HCT116 (cell line): Measurements from ENCODE around the gene TPRG1. TPM values are rescaled to one million over a fixed set of nuclear protein-coding genes. Genes with fewer than 3 reads are reported as not detected.

Experiments
- ATAC-seq: fragments of 200-7000 bp; cut with Tn5 transposase; 2 replicates; pipeline ENCODE4 v1.9.1; 2020; ENCODE audit warnings: mild to moderate bottlenecking, moderate library complexity
- BruUV-seq: library from RNA; stranded (reverse); fragments of 400-500 nt; replicated peaks from 2 replicates; lab custom pipeline; 2021; lab: Mats Ljungman, UMichigan
- CTCF ChIA-PET: fragments of 300-600 bp; sonication (Branson Sonifier 250); formaldehyde crosslinking; loops from one replicate; lab custom pipeline; 2021; ENCODE audit warnings: antibody characterized with exemption; lab: Charles Lee
- POLR2A ChIA-PET: fragments of 300-600, 350-600 bp; sonication (Branson Sonifier 250); formaldehyde crosslinking; loops from one replicate; lab custom pipeline; 2021; ENCODE audit warnings: antibody characterized with exemption; lab: Charles Lee
- RAD21 ChIA-PET, 2 experiments: fragments of 300-600 bp; sonication (Branson Sonifier 250); formaldehyde crosslinking; loops; one replicate each; lab custom pipeline; 2023; ENCODE audit warnings: low total read pairs in 2 of 2; ENCODE audit not compliant: uncharacterized antibody in 2 of 2, unreplicated experiment in 2 of 2, low non-redundant PET in 1 of 2; lab: Charles Lee
- DNase-seq: peaks from one replicate; pipeline ENCODE4 v3.0.0-alpha.2; 2010; ENCODE audit warnings: low read depth, low spot score
- H2AFZ ChIP-seq: fragments of 200-600 bp; shearing (Covaris generic), sonication (generic); 2 replicates; pipeline ENCODE4 v1.6.1; 2017; ENCODE audit warnings: low read depth, mixed run types, mixed read lengths, antibody characterized with exemption, low read length; ENCODE audit not compliant: poor library complexity, severe bottlenecking
- H3K27ac ChIP-seq: 2 replicates; pipeline ENCODE4 v1.5.1; 2012; ENCODE audit warnings: low read depth, low read length
- H3K27me3 ChIP-seq: fragments of 200-600 bp; sonication (generic); 2 replicates; pipeline ENCODE4 v1.6.1; 2016; ENCODE audit warnings: mixed run types, low read length, mixed read lengths; ENCODE audit not compliant: insufficient read depth
- H3K36me3 ChIP-seq, 2 experiments: fragments of 200-500 bp in 1 of 2; fragments of 200-600 bp in 1 of 2; sonication (Bioruptor generic) in 1 of 2; sonication (generic) in 1 of 2; 2 replicates each; pipeline versions ENCODE4 v1.5.1 to v1.6.1; 2014 to 2016; ENCODE audit warnings: low read length in 2 of 2, inconsistent platforms in 1 of 2, mixed read lengths in 1 of 2, mixed run types in 1 of 2; ENCODE audit not compliant: insufficient read depth in 2 of 2, control insufficient read depth in 1 of 2
- H3K4me1 ChIP-seq, 2 experiments: fragments of 200-600 bp in 1 of 2; sonication (generic) in 1 of 2; 2 replicates each; pipeline versions ENCODE4 v1.5.1 to v1.6.1; 2012 to 2017; ENCODE audit warnings: low read length in 2 of 2, inconsistent platforms in 1 of 2, mild to moderate bottlenecking in 1 of 2, mixed read lengths in 1 of 2, mixed run types in 1 of 2, moderate library complexity in 1 of 2; ENCODE audit not compliant: insufficient read depth in 2 of 2, control insufficient read depth in 1 of 2
- H3K4me2 ChIP-seq: fragments of 200-600 bp; sonication (generic); 2 replicates; pipeline ENCODE4 v1.6.1; 2017; ENCODE audit warnings: mixed run types, low read length, mixed read lengths
- H3K4me3 ChIP-seq, 2 experiments: fragments of 200-600 bp in 1 of 2; sonication (generic) in 1 of 2; replicated peaks in 1 of 2; 2 replicates each; pipeline ENCODE4 v1.5.1; 2011 to 2016; ENCODE audit warnings: low read length in 2 of 2, control low read depth in 1 of 2, low read depth in 1 of 2, mild to moderate bottlenecking in 1 of 2, mixed read lengths in 1 of 2, mixed run types in 1 of 2
- H3K79me2 ChIP-seq: fragments of 200-600 bp; sonication (generic); 2 replicates; pipeline ENCODE4 v1.6.1; 2017; ENCODE audit warnings: mild to moderate bottlenecking, mixed run types, low read length, moderate library complexity, mixed read lengths; ENCODE audit not compliant: insufficient read depth
- H3K9ac ChIP-seq: fragments of 200-600 bp; sonication (generic); 2 replicates; pipeline ENCODE4 v1.6.1; 2016; ENCODE audit warnings: low read length, mixed read lengths
- H3K9me2 ChIP-seq: fragments of 200-600 bp; sonication (generic), shearing (Covaris generic); 2 replicates; pipeline ENCODE4 v1.6.1; 2017; ENCODE audit warnings: mixed run types, mild to moderate bottlenecking, moderate library complexity; ENCODE audit not compliant: insufficient read depth
- H3K9me3 ChIP-seq, 2 experiments: fragments of 200-500 bp in 1 of 2; fragments of 200-600 bp in 1 of 2; sonication (Bioruptor generic) in 1 of 2; sonication (generic) in 1 of 2; 2 replicates each; pipeline ENCODE4 v1.6.1; 2014 to 2017; ENCODE audit warnings: low read length in 2 of 2, mixed read lengths in 2 of 2, inconsistent platforms in 1 of 2, low read depth in 1 of 2, mild to moderate bottlenecking in 1 of 2, mixed run types in 1 of 2, moderate library complexity in 1 of 2; ENCODE audit not compliant: control insufficient read depth in 1 of 2, insufficient read depth in 1 of 2
- H4K20me1 ChIP-seq: fragments of 200-600 bp; sonication (generic), shearing (Covaris generic); 2 replicates; pipeline ENCODE4 v1.6.1; 2017; ENCODE audit warnings: mixed run types, mild to moderate bottlenecking, moderate library complexity; ENCODE audit not compliant: insufficient read depth
- EGR1 ChIP-seq: IDR thresholded peaks from 2 replicates; pipeline ENCODE4 v1.6.1; 2012; ENCODE audit warnings: low read depth
- EZH2 ChIP-seq: fragments of 200-600 bp; sonication (generic); IDR thresholded peaks from 2 replicates; pipeline ENCODE4 v1.6.1; 2017; ENCODE audit warnings: antibody characterized with exemption, mixed run types
- EZH2phosphoT487 ChIP-seq: fragments of 200-600 bp; IDR thresholded peaks from 2 replicates; pipeline ENCODE4 v1.6.1; 2018; ENCODE audit warnings: antibody characterized with exemption, borderline replicate concordance
- FOSL1 ChIP-seq: IDR thresholded peaks from 2 replicates; pipeline ENCODE4 v1.6.1; 2012; ENCODE audit warnings: low read depth
- JUND ChIP-seq: IDR thresholded peaks from 2 replicates; pipeline ENCODE4 v1.6.1; 2012
- POLR2A ChIP-seq: IDR thresholded peaks from 2 replicates; pipeline ENCODE4 v1.7.0; 2011; ENCODE audit warnings: borderline replicate concordance; ENCODE audit not compliant: insufficient read depth, insufficient read length; ENCODE audit errors: extremely low read depth
- POLR2AphosphoS5 ChIP-seq: IDR thresholded peaks from 2 replicates; pipeline ENCODE4 v1.6.1; 2011; ENCODE audit warnings: mild to moderate bottlenecking, low read depth, low read length, moderate library complexity
- RAD21 ChIP-seq: IDR thresholded peaks from 2 replicates; pipeline ENCODE4 v1.6.1; 2012; ENCODE audit warnings: low read depth, mild to moderate bottlenecking
- SIN3A ChIP-seq: IDR thresholded peaks from 2 replicates; pipeline ENCODE4 v1.6.1; 2012; ENCODE audit warnings: low read depth
- SP1 ChIP-seq: IDR thresholded peaks from 2 replicates; pipeline ENCODE4 v1.6.1; 2012; ENCODE audit warnings: low read depth
- SRF ChIP-seq: IDR thresholded peaks from 2 replicates; pipeline ENCODE4 v1.6.1; 2012; ENCODE audit warnings: low read depth
- TCF7L2 ChIP-seq: IDR thresholded peaks from 2 replicates; pipeline ENCODE4 v1.7.0; 2011; ENCODE audit warnings: borderline replicate concordance, inconsistent platforms; ENCODE audit not compliant: insufficient read depth, insufficient read length; ENCODE audit errors: extremely low read depth
- YY1 ChIP-seq: IDR thresholded peaks from 2 replicates; pipeline ENCODE4 v1.6.1; 2011; ENCODE audit warnings: low read length, low read depth, moderate library complexity, mild to moderate bottlenecking; ENCODE audit not compliant: insufficient replicate concordance; ENCODE audit errors: extremely low read depth
- intact Hi-C: fragments of 100-400 bp; cut with micrococcal nuclease; formaldehyde crosslinking; loops from 2 replicates; pipeline ENCODE4 v1.10.0; 2022
- total RNA-seq: library from RNA; stranded (reverse); gene quantifications from one replicate; pipeline ENCODE4 v1.2.1, GENCODE V29; 2021; ENCODE audit not compliant: unreplicated experiment
- TF ChIP-seq, protein P1 (sequence below), 3 experiments: fragments of 200-600 bp in 1 of 3; sonication (generic) in 1 of 3; IDR thresholded peaks in 2 of 3; conservative IDR thresholded peaks in 1 of 3; 2 replicates each; pipeline ENCODE4 v1.5.1; 2012 to 2017; ENCODE audit warnings: low read depth in 2 of 3, low read length in 2 of 3, antibody characterized with exemption in 1 of 3, borderline replicate concordance in 1 of 3, control low read depth in 1 of 3, mild to moderate bottlenecking in 1 of 3, mixed read lengths in 1 of 3, mixed run types in 1 of 3, moderate library complexity in 1 of 3; ENCODE audit not compliant: insufficient read depth in 1 of 3
- TF ChIP-seq, protein P2 (sequence below): IDR thresholded peaks from 2 replicates; pipeline ENCODE4 v1.6.1; 2012
- TF ChIP-seq, protein P3 (sequence below): IDR thresholded peaks from 2 replicates; pipeline ENCODE4 v1.6.1; 2012

Gene TPRG1
- total RNA-seq, 1 experiment from 2014 or later = 2.8 TPM

DNA sequence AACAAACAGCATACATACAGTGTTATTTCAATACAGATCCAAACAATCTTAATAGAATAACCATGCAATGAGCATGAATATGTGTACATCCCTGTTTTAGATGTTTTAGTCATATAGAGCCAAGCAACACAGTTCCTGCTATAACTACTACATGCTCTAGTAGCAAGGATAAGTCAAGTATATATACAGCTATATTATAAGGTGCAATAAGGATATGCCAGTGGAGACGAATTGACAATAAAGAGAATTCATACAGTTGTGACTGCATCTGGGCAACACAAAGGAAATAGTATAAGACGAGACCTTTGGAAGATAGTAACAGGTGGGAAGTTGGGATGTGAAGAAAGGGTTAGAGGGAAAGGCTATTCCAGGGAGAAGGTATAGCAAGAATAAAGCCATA lies 103.4 kb downstream of the TPRG1 start:
- H3K27me3 ChIP-seq = no peaks in the 10 kb centered on the region; the same call in 1 of the 2 replicates
- H3K9ac ChIP-seq = no peak overlapping the region
- H3K36me3 ChIP-seq = no peaks in the 10 kb centered on the region
- BruUV-seq = no TSS peak
- CTCF ChIA-PET = no interaction called here
- H3K4me1 ChIP-seq = peaks cover 8 to 10% of the 10 kb centered on the region in 2 experiments; a peak in 3 of 4 replicates
- no peak overlapping the region for H2AFZ ChIP-seq
- no peaks in the 10 kb centered on the region for H4K20me1 ChIP-seq
- no peak for DNase-seq
- H3K9me2 ChIP-seq = no peaks in the 10 kb centered on the region
- no peaks in the 10 kb centered on the region for H3K79me2 ChIP-seq
- RAD21 ChIA-PET = no interaction called here
- no peak overlapping the region for H3K27ac ChIP-seq
- POLR2A ChIA-PET = no interaction called here
- H3K4me3 ChIP-seq = no peak overlapping the region
- ATAC-seq = no peak
- H3K4me2 ChIP-seq = no peak overlapping the region
- intact Hi-C loops = no loop called here
- TF ChIP-seq, protein P1, sequence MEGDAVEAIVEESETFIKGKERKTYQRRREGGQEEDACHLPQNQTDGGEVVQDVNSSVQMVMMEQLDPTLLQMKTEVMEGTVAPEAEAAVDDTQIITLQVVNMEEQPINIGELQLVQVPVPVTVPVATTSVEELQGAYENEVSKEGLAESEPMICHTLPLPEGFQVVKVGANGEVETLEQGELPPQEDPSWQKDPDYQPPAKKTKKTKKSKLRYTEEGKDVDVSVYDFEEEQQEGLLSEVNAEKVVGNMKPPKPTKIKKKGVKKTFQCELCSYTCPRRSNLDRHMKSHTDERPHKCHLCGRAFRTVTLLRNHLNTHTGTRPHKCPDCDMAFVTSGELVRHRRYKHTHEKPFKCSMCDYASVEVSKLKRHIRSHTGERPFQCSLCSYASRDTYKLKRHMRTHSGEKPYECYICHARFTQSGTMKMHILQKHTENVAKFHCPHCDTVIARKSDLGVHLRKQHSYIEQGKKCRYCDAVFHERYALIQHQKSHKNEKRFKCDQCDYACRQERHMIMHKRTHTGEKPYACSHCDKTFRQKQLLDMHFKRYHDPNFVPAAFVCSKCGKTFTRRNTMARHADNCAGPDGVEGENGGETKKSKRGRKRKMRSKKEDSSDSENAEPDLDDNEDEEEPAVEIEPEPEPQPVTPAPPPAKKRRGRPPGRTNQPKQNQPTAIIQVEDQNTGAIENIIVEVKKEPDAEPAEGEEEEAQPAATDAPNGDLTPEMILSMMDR (IDR thresholded peaks at IDR 0.05 in 2 of 3, conservative IDR thresholded peaks at IDR 0.05 in 1 of 3; ENCODE audit: borderline replicate concordance in 1 of 3, insufficient read depth in 1 of 3, low read depth in 2 of 3, low read length in 2 of 3) = no peak
- no peak for TF ChIP-seq TCF7L2
- H3K9me3 ChIP-seq = no peaks in the 10 kb centered on the region

DNA sequence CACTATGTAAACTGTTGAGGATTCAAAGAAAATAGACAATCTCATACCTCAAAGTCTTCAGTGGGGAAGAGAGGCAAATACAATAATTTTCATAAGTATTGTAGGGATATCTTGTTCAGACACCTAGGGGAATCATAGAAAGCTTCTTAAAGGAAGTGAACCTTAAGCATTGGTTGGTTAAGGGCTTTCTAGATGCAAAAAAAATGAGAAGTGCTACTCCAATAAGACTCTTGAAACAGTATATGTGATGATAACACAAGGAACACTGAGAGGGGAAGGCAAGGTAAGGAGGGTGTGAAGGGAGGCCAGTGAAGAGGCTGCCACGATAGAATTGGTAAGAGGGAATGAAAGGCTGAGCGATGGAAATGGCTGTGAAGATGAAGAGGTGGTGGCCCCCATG lies 104.1 kb downstream of the TPRG1 start:
- no peaks in the 10 kb centered on the region for H3K9me3 ChIP-seq
- ATAC-seq (no peak), DNase-seq (no peak)
- H3K4me1 ChIP-seq = peaks cover 8 to 10% of the 10 kb centered on the region in 2 experiments; a peak in 3 of 4 replicates
- intact Hi-C loops = no loop called here
- no peaks in the 10 kb centered on the region for H3K9me2 ChIP-seq
- no peaks in the 10 kb centered on the region for H3K36me3 ChIP-seq
- CTCF ChIA-PET = interaction anchor here (1.4 kb wide), 1 partner anchor 673 kb away, joined by 3 read pairs; no protein-coding TSS in a partner anchor
- BruUV-seq = no TSS peak
- no peaks in the 10 kb centered on the region; the same call in 1 of the 2 replicates for H3K27me3 ChIP-seq
- no peak overlapping the region for H2AFZ ChIP-seq
- TF ChIP-seq SRF (no peak), POLR2A (no peak), EGR1 (no peak), JUND (no peak), SP1 (no peak), EZH2phosphoT487 (no peak), YY1 (no peak), RAD21 (no peak), EZH2 (no peak), FOSL1 (no peak), POLR2AphosphoS5 (no peak), SIN3A (no peak)
- TF ChIP-seq, protein P2, sequence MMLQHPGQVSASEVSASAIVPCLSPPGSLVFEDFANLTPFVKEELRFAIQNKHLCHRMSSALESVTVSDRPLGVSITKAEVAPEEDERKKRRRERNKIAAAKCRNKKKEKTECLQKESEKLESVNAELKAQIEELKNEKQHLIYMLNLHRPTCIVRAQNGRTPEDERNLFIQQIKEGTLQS = no peak
- TF ChIP-seq, protein P1 (IDR thresholded peaks at IDR 0.05 in 2 of 3, conservative IDR thresholded peaks at IDR 0.05 in 1 of 3; ENCODE audit: borderline replicate concordance in 1 of 3, insufficient read depth in 1 of 3, low read depth in 2 of 3, low read length in 2 of 3) = no peak
- TF ChIP-seq, protein P3, sequence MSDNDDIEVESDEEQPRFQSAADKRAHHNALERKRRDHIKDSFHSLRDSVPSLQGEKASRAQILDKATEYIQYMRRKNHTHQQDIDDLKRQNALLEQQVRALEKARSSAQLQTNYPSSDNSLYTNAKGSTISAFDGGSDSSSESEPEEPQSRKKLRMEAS = no peak
- no peak overlapping the region for H3K4me3 ChIP-seq
- no peaks in the 10 kb centered on the region for H3K79me2 ChIP-seq
- no peaks in the 10 kb centered on the region for H4K20me1 ChIP-seq
- H3K27ac ChIP-seq = no peak overlapping the region
- no peak overlapping the region for H3K4me2 ChIP-seq
- RAD21 ChIA-PET = no interaction called here
- POLR2A ChIA-PET = no interaction called here
- H3K9ac ChIP-seq = no peak overlapping the region
